ENCODE data around the gene CCDC68. TPM values are rescaled to one million over a fixed set of nuclear protein-coding genes. Genes with fewer than 3 reads are reported as not detected.

The CCDC68 gene
- total and polyA plus RNA-seq, 12 donors = 1.8 to 12.7 (median 3.4) TPM

DNA sequence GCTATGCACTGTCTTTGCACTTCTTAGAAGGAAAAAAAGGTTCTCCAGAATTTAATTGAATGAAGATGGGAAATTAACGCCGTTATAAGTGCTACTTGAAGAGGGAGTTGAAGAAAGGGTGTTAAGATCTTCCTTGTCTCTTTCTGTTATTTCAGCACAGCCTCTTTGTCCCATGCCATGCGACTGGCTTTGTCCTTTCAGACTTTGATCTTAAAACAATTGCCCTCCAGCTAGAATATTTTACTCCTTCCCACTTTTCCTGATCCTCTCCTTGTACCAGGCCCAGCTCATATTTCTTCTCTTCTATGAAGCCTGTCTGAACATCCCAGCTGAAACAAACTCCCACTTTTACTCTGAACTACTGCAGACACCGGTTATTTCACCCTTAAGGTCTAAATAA, 79.6 kb downstream of the CCDC68 start:
- H3K27me3 ChIP-seq = peaks cover 0 to 10% (median 0%) of the 10 kb centered on the region in 7 donors

DNA sequence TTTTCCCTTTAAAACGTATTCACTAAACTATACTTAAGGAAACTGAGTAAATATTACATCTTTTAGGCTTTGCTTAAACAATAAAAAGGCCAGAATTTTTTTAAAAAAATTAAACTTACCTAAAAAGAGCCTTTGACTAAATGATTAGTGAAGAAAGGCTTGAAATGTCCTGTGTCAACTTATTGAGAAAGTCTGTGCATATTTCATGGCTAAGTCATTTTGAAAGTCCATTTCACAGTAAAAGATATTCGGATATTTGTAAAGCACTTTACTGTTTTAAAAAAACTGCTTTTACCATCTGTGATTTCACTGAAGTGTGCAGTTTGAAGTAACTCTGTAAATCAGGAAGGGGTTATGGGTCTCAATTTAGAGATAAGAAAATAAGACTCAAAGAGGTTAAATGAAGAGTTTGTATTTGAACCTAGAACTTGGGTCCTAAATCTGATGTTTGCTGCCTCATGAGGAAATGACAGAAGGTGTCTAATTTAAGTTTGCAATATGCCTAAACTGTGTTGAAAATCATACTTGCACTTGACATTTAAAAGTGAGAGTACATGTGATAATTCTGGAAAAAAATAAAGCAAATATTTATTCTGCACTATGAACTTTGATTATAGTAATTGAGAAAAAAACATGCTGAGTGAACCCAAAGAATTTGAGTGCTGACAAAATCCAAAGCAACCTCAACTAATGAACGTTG, 80.5 kb downstream of the CCDC68 start:
- TF ChIP-seq, protein P1, sequence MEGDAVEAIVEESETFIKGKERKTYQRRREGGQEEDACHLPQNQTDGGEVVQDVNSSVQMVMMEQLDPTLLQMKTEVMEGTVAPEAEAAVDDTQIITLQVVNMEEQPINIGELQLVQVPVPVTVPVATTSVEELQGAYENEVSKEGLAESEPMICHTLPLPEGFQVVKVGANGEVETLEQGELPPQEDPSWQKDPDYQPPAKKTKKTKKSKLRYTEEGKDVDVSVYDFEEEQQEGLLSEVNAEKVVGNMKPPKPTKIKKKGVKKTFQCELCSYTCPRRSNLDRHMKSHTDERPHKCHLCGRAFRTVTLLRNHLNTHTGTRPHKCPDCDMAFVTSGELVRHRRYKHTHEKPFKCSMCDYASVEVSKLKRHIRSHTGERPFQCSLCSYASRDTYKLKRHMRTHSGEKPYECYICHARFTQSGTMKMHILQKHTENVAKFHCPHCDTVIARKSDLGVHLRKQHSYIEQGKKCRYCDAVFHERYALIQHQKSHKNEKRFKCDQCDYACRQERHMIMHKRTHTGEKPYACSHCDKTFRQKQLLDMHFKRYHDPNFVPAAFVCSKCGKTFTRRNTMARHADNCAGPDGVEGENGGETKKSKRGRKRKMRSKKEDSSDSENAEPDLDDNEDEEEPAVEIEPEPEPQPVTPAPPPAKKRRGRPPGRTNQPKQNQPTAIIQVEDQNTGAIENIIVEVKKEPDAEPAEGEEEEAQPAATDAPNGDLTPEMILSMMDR (IDR thresholded peaks at IDR 0.05) = no peak
- Histone ChIP-seq H3K9me3 (peaks cover 0 to 4% (median 0%) of the 10 kb centered on the region in 11 donors), H3K27me3 (peaks cover 0 to 10% (median 0%) of the 10 kb centered on the region in 7 donors), H3K4me1 (no peaks in the 10 kb centered on the region), H3K4me3 (no peak overlapping the region), H3K27ac (no peak overlapping the region), H3K36me3 (no peaks in the 10 kb centered on the region)
- intact Hi-C loops (cut with DNase I) = no loop called here
- ATAC-seq = no peak
- WGBS, 2 donors = 66 to 79% methylated on average over 3 of the region's 3 CpGs
- DNase-seq = no peak

More for the DNA sequence above, 79.6 kb downstream of the CCDC68 start:
- TF ChIP-seq, protein P1 (IDR thresholded peaks at IDR 0.05) = no peak
- DNase-seq = no peak
- Histone ChIP-seq H3K4me3 (no peak overlapping the region), H3K9me3 (peaks cover 0 to 4% (median 0%) of the 10 kb centered on the region in 11 donors), H3K27ac (no peak overlapping the region), H3K4me1 (no peaks in the 10 kb centered on the region), H3K36me3 (no peaks in the 10 kb centered on the region)
- ATAC-seq = no peak
- WGBS, 2 donors = 75 to 78% methylated on average over 4 of the region's 4 CpGs
- intact Hi-C loops (cut with DNase I) = no loop called here

DNA sequence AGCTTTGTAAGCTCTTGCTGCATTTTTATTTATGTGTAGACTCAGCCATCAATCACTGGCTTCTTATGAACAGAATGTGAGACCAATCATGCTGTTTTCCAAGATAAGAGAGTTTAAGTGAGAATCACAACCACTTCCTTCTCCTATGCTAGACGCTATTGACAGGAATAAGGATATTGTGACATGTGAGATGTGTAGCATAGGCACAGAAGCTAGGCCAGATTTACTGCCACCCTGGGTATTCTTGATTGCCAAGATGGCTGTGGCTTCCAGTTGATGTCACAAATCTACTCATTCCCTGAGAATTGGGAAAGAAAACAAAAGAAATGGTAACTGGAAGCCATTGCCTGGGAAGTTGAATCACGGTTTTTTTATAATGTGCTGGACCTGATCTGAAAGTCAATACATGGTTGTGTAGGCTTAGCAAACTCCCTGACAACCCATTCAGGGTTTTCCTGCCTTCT, 81.1 kb downstream of the CCDC68 start:
- intact Hi-C loops (cut with DNase I) = no loop called here
- H3K36me3 ChIP-seq = no peaks in the 10 kb centered on the region
- no peak for ATAC-seq
- H3K27me3 ChIP-seq = peaks cover 0 to 8% (median 0%) of the 10 kb centered on the region in 7 donors
- peaks cover 0 to 4% (median 0%) of the 10 kb centered on the region in 11 donors for H3K9me3 ChIP-seq
- TF ChIP-seq, protein P1 (IDR thresholded peaks at IDR 0.05) = no peak
- no peak overlapping the region for H3K27ac ChIP-seq
- H3K4me1 ChIP-seq = no peaks in the 10 kb centered on the region
- WGBS, 2 donors = 65 to 86% methylated on average over 2 of the region's 2 CpGs
- no peak for DNase-seq
- H3K4me3 ChIP-seq = no peak overlapping the region

DNA sequence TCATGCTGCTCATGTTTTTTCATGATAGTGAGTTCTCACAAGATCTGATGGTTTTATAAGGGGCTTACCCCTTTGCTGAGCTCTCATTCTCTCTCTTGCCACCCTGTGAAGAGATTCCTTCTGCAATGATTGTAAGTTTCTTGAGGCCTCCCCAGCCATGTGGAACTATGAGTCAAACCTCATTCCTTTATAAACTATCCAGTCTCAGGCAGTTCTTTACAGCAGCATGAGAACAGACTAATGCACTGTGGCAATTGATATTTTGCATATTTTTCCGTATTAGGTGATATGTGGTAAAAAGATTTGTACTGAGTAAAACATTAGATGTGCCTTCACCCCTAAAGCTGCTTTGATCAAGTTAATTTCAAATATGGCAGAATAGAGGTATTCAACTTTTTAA, 82.2 kb downstream of the CCDC68 start:
- Histone ChIP-seq H3K4me1 (no peaks in the 10 kb centered on the region), H3K27me3 (no peaks in the 10 kb centered on the region), H3K9me3 (peaks cover 0 to 4% (median 0%) of the 10 kb centered on the region in 11 donors), H3K4me3 (no peak overlapping the region), H3K27ac (no peak overlapping the region), H3K36me3 (no peaks in the 10 kb centered on the region)
- intact Hi-C loops (cut with DNase I) = no loop called here
- TF ChIP-seq, protein P1 (IDR thresholded peaks at IDR 0.05) = no peak
- DNase-seq (no peak), ATAC-seq (no peak)
- 91 to 95% methylated on average over 1 of the region's 1 CpG for WGBS, 2 donors
